UCSD-AML1 (cell line): ENCODE data around the gene FER.
"Not testable (repeated sequence)": the region's sequence is repeated elsewhere in the genome, so short reads cannot be mapped to it uniquely, and the experiment has no call there.

Source experiments
- DNase-seq: peaks from one replicate; lab custom pipeline; 2025; ENCODE audit not compliant: unreplicated experiment; lab: John Stamatoyannopoulos, UW

The FER gene

DNA sequence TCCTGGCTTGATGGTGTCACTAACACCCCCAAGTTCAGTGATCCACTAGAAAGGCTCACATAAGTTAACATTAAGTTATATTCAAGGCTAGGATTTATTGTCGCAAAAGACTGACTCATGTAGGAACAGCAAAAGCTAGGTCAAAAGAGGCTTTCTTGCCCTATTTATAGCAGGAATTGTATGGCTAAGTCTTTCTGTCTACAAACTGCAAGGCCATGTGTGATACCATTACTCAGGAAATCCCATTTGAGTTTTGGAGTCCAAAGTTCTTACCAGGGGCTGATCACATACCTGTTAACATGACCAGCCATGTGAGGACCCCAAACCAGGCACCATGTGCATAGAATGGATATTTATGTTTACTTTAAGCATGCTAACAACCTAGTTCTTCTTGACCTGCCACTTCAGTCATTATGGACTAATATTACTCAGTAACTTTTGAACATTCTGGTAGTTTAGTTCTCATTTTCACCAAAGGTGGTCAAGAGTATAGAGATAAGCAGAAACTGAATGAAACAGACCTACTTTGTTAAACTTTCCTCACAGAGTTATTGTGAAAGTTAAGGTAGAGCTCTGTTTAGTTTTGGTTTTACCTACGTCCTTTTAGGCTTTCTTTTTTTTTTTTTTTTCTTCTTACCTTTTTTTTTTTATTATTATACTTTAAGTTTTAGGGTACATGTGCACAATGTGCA lies 281.1 kb downstream of the FER start:
- DNase-seq = no peak

DNA sequence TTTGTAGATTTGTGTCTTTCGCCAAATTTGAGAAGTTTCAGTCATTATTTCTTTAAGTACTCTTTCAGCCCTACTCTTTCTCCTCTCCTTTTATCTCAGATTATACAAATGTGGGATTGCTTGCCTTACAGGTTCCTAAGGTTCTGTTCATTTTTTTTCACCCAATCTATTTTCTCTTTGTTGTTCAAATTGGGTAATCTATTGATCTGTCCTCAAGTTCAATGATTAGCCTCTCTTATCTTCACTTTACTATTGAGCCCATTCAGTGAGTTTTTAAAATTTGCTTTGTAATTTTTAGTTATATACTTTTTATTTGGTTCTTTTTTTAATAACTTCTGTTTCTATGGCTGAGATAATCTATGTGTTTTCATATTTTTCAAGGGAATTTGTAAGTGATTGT lies 282.1 kb downstream of the FER start:
- no peak for DNase-seq

DNA sequence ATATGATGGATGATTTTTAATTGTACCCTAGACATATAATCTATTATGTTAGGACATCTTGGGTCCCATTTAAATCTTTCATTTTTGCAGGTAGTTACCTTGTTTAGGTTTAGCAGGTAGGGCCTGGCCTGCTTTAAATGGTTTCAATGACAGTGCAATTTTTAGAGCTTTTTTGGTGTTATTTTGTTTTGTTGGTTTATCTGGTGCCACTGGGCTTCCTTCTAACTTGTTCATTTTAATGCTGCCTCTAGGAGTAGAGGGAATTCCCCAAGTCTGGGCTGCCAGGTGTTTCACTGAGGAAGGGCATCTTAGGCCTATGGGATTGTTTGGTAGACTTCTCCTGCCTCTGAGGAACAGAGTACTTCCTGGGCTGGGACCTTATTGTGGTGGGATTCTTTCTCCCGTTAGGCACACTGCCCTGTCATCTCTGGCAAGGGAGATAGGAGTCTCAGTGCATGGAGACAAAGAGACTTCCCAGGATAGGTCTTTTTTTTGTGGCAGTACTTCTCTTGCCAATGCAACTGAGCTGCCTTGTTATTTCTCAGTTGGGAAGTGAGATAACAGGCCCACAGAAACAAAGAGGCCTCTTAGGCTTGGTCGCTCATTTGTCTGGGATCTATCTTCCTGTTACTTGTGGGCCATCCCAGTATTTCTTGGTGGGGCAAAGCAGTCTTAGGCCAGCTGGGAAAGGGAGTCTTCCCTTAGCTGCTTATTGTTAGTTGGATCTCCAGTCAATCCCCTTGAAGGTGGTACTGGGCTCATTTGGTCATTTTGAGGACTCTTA lies 282.9 kb downstream of the FER start:
- DNase-seq = no peak

DNA sequence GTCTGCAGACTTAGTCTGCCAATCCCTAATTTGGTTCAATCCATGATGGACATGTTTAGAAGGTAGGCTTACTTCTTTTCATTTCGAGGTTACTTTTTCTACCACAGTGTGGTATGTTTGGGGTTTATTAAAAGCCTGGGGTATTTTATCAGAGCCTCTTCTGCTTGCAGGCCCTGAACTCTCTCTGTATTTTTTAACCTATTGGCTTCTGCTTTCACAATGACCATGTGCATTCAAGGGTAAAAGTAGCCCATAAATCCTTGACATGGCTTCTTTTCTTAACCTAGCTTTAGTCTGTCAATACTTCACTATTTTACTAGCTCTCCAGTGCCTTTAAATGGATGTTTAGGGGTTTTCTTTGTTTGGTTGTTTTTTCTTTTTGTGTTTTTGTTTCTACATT lies 286.6 kb downstream of the FER start:
- DNase-seq = no peak

DNA sequence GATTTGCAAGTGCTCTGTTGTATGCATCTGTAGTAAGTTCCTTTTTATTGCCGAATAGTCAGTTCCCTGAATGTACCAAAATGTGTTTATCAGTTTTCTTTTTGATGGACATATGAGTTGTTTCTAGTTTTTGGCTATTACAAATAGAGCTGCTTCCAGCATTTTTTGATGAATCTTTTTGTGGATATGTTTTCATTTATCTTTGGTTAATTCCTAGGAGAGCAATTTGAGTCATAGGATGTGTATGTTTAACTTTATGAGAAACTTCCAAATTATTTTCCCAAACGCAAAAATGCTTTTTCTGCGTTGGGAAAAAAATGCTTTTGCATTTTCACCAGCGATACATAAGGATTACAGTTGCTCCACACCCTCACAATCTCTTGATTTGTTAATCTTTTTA lies 287.7 kb downstream of the FER start:
- DNase-seq = no peak

DNA sequence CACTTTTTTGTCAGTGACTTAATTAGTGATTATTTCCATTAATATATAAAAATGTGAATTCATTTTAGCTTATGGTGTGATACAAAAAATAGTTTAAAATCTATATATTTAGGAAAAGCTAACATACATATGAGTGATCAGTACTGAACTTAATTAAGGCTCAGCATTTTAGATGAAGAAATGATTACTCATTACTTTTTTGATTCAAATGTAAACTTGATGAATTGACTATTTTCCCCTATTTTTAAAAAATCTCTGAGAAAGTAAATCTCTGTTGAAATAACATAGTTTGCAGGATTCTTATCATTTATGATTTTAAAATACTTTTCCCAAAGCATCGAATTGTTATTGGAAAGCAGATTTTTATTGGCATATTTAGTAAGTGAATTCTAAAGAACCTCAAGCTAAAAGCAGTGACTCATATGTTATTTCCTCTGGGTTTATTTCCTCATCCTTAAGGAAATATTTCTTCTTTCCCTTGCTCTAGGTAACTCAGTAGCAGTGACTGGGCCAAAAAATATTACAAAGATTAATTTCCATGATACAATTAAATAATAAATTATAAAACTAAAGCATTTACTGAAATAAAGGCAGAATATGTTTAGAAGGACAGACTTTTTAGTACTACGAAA lies 290.6 kb downstream of the FER start:
- no peak for DNase-seq

DNA sequence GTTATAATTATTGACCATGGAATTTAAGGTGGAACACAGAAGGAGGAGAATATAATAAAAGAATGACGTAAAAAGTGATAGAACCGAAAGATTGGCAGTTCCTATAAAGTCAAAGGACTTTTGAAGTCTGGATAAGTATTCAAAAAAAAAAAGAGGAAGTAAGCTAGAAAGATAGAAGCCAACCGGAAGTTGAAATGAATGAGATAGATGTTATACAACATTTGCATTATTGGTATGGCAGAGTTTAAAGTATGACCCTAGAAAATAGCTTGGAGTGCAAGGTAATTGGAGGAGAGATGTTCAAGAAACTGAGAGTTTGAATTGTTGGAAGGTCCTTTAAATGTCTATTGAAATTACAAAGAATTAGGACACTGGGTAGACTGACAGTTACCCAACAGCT lies 293.6 kb downstream of the FER start:
- DNase-seq = no peak

DNA sequence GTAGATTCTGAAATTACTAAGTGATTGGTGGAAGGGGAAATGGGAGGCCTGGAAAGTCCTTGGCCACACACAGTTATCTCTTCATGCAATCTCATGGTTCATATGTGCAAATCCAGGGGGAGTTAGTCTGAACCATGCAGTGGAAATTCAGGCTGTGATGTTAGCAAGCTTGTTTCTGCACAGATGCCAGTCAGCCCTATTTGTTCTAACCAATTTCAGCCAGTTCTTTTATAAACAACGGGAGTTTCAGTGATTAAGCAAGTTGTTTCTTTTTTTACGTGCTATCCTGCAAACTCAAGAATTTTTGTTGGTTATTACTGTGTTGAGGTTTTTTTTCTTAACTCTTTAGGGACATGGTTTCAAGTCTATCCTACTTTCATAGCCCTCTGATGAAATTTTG lies 298.0 kb downstream of the FER start:
- no peak for DNase-seq

DNA sequence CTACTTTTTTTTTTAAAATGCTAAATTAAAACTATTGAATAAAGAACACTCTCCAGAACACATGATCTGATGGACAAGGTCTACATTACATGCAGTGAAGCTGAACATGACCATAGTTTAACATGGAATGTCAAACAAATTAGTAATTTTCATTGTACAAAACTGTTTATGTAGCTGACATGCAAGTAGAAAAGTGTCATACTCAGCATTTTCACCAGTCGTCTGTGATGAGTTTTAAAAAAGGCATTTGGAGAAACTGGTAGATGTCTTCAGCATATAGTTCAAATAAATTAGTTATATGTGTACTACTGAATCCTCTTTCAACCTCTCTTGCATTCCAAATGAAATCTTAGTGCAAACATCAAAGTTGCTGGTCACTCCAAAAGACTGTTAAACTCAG lies 301.9 kb downstream of the FER start:
- DNase-seq = no peak

DNA sequence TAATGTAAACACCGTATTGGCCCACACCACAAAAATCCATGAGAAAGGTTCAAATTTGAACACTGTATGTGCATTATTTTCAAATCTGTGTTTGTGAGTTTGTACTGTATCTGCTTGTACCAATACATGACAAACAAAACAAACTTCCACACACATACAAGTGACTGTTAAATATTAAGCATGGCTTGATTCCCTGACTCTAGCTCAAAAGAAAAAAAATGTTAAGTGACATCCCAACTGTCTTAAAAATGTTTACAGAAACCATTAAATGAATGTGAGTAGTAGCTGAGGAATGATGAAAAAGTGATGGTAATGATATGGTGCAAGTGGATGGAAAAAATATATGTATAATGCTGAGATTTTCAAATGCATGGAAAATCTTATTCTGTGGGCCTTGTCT lies 302.6 kb downstream of the FER start:
- DNase-seq = not testable (repeated sequence)

DNA sequence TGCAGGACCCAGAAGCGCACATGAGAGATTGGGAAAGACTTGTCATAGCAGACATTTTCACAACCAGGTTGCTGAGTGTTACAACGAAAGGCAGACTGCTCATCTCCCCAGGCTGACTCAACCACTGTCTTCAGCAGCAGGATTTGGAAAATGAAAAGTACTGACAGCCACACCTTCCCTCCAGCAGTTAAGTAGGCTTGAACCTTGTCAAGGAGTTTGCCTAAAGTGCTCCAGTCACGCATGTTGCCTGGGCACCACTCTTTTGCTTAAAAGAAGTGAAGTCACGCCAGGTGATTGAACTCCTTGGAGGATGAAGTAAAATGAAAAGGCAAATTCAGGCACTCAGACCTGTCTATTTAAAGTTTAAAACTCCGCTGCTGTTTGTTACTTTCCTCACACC lies 304.5 kb downstream of the FER start:
- not testable (repeated sequence) for DNase-seq

DNA sequence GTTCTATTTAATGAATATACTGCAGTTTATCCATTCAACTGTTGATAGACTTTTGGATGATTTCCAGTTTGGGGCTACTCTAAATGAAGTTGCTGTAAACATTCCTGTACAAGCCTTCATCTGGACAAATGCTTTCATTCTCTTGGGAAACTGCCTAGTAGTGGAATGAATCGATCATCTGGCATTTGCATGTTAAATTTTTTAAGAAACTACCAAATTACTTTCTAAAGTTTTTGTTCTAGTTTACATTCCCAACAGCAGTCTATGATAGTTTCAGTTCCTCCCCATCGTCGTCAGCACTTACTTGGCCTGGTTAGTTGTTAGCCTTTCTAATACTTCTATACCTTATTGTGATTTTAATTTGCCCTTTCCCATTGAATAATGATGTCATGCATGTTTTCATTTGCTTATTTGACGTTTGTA lies 306.3 kb downstream of the FER start:
- no peak for DNase-seq

DNA sequence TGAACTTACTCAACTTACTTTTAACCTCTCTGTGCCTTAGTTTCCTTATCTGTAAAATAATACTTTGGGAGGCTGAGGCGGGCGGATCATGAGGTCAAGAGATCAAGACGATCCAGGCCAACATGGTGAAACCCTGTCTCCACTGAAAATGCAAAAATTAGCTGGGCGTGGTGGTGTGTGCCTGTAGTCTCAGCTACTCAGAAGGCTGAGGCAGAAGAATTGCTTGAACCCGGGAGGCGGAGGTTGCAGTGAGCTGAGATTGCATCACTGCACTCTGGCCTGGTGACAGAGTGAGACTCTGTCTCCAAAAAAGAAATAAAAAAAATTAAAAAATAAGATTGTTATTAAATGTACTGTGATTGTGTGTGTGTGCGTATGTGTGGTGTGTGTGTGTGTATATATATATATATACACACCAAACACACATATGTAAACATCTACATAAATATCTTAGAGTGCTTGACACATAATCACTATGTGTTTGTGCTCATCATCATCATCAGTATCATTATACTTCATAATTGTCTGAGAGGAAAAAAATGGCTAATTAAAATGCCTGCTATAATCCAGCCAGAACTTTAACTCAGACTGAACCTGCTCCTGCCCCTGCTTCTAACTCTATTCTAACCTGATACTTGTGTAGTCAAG lies 312.8 kb downstream of the FER start:
- no peak for DNase-seq

DNA sequence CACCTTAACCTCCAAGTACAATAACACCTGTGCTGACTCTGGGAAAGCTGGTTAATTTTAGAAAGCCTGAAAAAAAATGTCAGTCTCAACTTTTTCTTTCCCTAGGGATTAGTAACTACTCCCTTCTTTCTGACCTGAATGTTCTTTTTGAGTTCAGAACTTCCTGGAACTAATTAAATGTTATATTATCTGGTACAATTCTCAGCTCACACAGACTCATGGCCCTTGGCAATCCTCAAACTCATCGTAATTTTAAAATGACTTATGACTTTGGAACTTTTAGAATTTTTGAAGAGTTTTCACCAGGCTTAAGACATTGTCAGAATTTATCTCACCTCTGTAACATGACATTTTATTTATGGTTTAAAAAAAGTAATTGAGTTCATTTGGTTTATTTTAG lies 315.0 kb downstream of the FER start:
- DNase-seq = no peak

DNA sequence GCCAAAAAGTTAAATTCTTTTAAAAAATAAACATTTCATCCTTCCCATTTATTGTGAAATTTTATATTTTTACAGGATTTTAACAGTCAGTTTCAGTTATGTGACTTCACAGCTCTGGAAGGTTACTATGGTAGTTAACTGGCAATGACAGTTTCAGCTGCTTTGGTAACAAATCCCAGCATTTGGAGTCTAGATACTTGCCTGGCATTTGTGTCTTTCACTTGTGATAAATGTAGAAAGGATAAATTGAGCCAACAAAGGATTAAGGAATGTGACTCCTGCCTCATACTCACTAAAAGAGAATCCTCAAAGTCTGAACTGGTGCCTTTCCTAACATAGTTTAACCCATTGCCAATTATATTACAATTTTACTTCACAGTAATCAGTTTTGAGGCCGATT lies 315.5 kb downstream of the FER start:
- no peak for DNase-seq

DNA sequence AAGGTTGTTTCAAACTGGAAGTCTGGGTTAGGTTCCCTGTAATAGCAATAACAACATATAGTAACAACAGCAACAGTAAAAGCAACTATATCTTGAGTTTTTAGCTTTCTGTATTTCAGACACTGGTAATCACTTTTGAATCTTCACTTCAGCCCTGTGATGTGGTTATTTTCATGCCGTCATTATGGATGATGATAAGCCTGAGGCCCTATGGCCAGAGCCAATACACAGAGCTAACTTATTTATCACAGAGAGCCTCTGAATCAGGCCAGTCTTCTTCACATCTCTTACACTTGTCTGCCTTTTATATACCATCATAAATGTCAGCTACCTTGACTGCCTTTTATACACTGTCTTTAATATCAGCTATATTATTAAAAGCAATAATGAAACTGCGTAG lies 329.0 kb downstream of the FER start:
- DNase-seq = no peak

DNA sequence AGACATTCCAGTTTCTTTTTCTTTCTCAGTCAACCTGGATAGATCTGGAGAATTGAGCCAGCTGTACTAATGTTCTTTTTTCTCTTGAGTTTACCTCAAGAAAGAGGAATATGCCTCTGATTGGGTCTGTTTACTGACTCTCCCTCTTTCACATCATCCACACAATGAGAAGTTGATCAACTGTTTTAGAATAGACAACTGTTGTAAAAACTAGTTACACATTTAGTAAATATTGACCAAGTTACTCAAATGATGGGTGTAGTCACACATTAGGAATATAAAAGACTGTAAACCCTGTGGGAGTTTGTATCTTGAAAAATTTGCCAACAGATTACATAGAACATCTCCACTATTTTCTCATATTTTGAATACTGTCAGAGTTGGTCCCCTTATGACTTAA lies 330.8 kb downstream of the FER start:
- no peak for DNase-seq

DNA sequence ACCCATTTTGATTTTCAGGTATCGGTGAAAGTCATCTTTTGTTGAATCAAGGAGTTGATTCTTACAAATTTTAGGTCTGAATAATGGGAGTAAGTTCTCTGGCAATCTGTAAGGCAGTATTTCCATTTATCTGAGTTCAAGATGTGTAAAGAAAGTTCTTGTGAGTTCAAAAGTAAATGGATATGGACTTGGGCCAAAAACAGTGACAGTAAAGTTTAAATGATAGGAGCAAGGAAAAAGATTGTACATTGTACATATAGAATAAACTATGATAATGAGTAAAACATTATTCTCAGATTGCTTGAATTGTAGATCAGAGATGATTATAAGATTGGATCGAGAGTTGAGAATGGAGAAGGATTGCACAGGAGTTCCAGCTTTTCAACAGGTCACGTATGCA lies 332.8 kb downstream of the FER start:
- no peak for DNase-seq

DNA sequence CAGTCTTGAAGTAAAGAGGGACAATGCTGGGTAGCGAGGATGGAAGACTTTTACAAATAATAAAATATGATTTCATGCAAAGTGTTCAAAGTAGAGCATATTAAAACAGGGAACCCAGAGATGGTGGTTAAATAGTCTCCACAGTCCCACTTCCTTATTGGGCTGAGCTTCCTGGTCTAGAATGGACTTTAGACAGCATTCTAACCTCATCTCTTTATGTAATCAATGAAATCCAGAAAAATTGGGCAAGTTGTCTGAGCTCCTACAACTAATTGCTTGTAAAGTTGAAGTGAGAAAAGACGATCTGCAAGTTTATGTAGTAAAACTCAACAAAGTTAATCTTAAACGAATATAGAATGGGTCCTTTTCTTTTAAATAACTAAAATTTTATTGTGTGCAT lies 333.2 kb downstream of the FER start:
- DNase-seq = no peak

DNA sequence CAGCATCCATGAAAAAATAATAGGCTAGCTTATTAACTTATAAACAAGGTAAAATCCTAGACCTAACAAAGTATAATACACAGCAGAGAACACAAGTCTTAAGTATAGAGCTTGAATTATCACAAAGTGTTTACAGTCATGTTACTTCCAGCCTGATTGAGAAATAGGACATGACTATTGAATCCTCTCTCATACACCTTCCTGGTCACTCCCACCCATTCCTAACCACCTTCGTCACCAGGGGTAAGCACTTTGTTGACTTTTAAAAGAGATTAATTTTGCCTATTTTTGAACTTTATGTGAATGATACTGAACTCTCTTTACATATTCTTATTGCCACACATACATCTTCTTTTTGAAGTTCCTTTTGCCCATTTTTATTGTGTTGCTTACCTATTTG lies 336.2 kb downstream of the FER start:
- DNase-seq = no peak

DNA sequence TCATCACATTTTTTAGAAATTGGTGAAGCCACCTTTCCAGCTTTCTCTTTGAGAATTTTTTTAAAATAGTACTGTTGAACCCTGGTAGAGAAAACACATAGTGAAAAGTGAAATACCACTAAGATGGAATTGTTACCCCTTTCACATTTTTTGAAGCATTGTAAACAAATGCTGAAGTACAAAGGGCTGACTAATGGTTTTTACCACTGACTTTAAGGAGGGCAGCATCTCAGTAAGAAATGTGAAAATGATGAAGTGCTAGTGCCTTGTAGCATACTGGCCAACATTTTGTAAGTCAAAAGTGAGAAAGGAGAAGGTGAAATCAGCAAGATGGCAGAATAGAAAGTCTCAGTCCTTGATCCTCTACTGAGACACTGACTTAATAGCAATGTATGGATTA lies 341.5 kb downstream of the FER start:
- no peak for DNase-seq

DNA sequence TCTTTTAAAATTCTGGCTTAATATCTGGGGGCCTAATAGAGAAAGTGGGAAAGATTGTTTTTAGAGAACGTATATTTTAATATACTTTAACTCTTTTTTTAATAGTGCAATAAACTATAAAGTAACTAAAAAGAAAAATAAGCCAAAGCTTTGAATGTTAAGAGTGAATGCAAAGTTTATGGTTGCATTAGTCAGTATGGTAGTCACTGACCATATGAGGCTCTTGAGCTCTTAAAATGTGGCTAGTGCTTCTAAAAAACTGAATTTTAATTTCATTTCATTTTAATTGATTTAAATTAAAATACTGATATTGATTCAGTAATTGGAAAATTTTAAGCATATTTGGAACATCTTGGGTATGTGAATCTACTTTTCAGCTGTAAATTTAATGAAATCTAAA lies 351.4 kb downstream of the FER start:
- no peak for DNase-seq
